HepG2 (cell line): ENCODE measurements around the gene ADCY7.

ENCODE experiments used
- CEBPB ChIP-seq: IDR thresholded peaks from 2 replicates; pipeline ENCODE4 v1.6.1; 2011; ENCODE audit warnings: low read depth, low read length, improper control_type of control experiment, borderline replicate concordance
- CHD4 ChIP-seq: fragments of 200-600 bp; sonication (generic); IDR thresholded peaks from 2 replicates; pipeline ENCODE4 v1.7.0; 2017; ENCODE audit warnings: mild to moderate bottlenecking, low read length, borderline replicate concordance
- EP300 ChIP-seq, 3 experiments: sonication (generic) in 1 of 3; formaldehyde crosslinking in 1 of 3; IDR thresholded peaks; 2 replicates each; pipeline versions ENCODE4 v1.5.1 to v1.6.1; 2011 to 2020; ENCODE audit warnings: low read depth in 2 of 3, low read length in 2 of 3, borderline replicate concordance in 1 of 3, improper control_type of control experiment in 1 of 3, mild to moderate bottlenecking in 1 of 3, missing genetic modification reagents in 1 of 3, moderate library complexity in 1 of 3
- HOXD1 ChIP-seq: sonication (generic); formaldehyde crosslinking; IDR thresholded peaks from 2 replicates; pipeline ENCODE4 v1.5.0; 2020; ENCODE audit warnings: missing genetic modification reagents
- MAFG ChIP-seq: sonication (generic); formaldehyde crosslinking; IDR thresholded peaks from 2 replicates; pipeline ENCODE4 v1.5.1; 2020; ENCODE audit warnings: mild to moderate bottlenecking, missing genetic modification reagents
- MED1 ChIP-seq: sonication (generic); formaldehyde crosslinking; IDR thresholded peaks from 2 replicates; pipeline ENCODE4 v1.4.0; 2020; ENCODE audit warnings: missing genetic modification reagents
- MTF1 ChIP-seq: sonication (generic); formaldehyde crosslinking; IDR thresholded peaks from 2 replicates; pipeline ENCODE4 v1.5.0; 2020; ENCODE audit warnings: missing genetic modification reagents
- NR2C2 ChIP-seq: sonication (generic); formaldehyde crosslinking; IDR thresholded peaks from 2 replicates; pipeline ENCODE4 v1.4.0; 2020; ENCODE audit warnings: missing genetic modification reagents, mild to moderate bottlenecking, moderate library complexity, borderline replicate concordance
- POLR2A ChIP-seq, 2 experiments: IDR thresholded peaks; 2 replicates each; pipeline ENCODE4 v1.6.1; 2011; ENCODE audit warnings: low read depth in 2 of 2, low read length in 2 of 2, mild to moderate bottlenecking in 1 of 2, moderate library complexity in 1 of 2; ENCODE audit not compliant: insufficient read depth in 1 of 2
- TAF15 ChIP-seq: fragments of 200-400 bp; formaldehyde crosslinking; IDR thresholded peaks from one replicate; pipeline ENCODE4 v1.6.1; 2018; ENCODE audit warnings: mild to moderate bottlenecking, low read depth, low read length; ENCODE audit not compliant: poor library complexity, severe bottlenecking
- ZNF143 ChIP-seq: sonication (generic); formaldehyde crosslinking; IDR thresholded peaks from 2 replicates; pipeline ENCODE4 v1.4.0; 2020; ENCODE audit warnings: missing genetic modification reagents
- ZNF3 ChIP-seq: IDR thresholded peaks from 2 replicates; pipeline ENCODE4 v1.7.0; 2017; ENCODE audit warnings: inconsistent platforms
- TF ChIP-seq, protein P1 (sequence below): sonication (generic); formaldehyde crosslinking; IDR thresholded peaks from 2 replicates; pipeline ENCODE4 v1.8.1; 2023; ENCODE audit warnings: missing genetic modification reagents, inconsistent platforms, borderline replicate concordance
- TF ChIP-seq, protein P2 (sequence below): sonication (generic); formaldehyde crosslinking; IDR thresholded peaks from 2 replicates; pipeline ENCODE4 v1.8.1; 2023; ENCODE audit warnings: mild to moderate bottlenecking, missing genetic modification reagents, borderline replicate concordance

DNA sequence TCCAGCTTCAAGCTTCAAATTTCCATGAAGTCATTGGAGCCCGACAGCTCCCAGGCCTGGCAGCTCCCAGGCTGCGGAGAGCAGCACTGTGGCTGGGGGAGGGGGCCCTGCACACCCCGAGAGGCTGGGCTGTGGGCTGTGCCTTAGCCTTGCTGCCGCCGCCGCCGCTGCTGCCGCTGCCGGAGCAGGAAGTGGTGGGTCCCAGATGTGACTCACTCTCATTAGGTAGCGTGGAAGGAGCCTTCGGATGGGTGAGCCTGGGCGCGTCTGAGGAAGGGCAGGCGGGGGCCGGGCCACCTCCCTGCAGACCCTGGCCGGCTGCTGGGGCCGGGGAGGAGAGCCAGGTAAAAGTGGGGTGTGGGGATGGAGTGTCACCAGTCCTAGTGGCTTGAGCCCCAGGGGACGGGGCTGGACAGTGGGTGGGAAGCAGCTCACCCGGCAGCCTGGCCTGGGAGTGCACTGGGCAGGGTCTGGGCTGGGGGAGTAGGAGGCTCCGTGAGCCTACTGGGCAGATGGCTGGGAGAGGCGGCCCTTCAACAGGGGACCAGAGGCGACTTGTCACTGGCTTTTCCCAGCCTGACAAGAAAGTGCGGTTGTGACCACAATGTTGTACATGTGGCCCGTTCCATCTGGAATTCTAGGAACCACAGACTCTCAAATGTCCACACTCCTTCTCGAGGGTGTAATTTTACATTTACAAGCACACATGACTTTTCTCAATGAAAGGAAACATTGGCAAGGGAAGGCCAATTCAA is at the start of gene ADCY7:
- no peak for TF ChIP-seq TAF15
- TF ChIP-seq CHD4 = no peak
- TF ChIP-seq MED1 (CRISPR knock-in tag) = no peak
- TF ChIP-seq, protein P1, sequence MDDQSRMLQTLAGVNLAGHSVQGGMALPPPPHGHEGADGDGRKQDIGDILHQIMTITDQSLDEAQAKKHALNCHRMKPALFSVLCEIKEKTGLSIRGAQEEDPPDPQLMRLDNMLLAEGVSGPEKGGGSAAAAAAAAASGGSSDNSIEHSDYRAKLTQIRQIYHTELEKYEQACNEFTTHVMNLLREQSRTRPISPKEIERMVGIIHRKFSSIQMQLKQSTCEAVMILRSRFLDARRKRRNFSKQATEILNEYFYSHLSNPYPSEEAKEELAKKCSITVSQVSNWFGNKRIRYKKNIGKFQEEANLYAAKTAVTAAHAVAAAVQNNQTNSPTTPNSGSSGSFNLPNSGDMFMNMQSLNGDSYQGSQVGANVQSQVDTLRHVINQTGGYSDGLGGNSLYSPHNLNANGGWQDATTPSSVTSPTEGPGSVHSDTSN (CRISPR knock-in tag) = no peak
- TF ChIP-seq EP300 (IDR thresholded peaks at IDR 0.05; ENCODE audit: low read depth in 2 of 2, low read length in 2 of 2) = no peak
- no peak for TF ChIP-seq EP300 (CRISPR knock-in tag; IDR thresholded peaks at IDR 0.05; ENCODE audit: borderline replicate concordance)
- TF ChIP-seq CEBPB = no peak
- TF ChIP-seq ZNF143 = no peak
- TF ChIP-seq, protein P2, sequence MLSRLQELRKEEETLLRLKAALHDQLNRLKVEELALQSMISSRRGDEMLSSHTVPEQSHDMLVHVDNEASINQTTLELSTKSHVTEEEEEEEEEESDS = no peak
- no peak for TF ChIP-seq NR2C2
- no peak for TF ChIP-seq MAFG (CRISPR knock-in tag)
- no peak for TF ChIP-seq MTF1 (CRISPR knock-in tag)
- no peak for TF ChIP-seq POLR2A (IDR thresholded peaks at IDR 0.05; ENCODE audit: insufficient read depth in 1 of 2, low read depth in 2 of 2, low read length in 2 of 2)
- no peak for TF ChIP-seq HOXD1
- TF ChIP-seq ZNF3 (CRISPR knock-in tag) = no peak
